Panc1 (cell line): Measurements from ENCODE around the gene CSNK2A2. TPM values are rescaled to one million over a fixed set of nuclear protein-coding genes. Genes with fewer than 3 reads are reported as not detected.

ENCODE experiments used
- ATAC-seq: fragments of 200-7000 bp; cut with Tn5 transposase; 2 replicates; pipeline ENCODE4 v1.9.1; 2020; ENCODE audit warnings: mild to moderate bottlenecking, moderate library complexity
- BruUV-seq: library from RNA; stranded (reverse); fragments of 400-500 nt; replicated peaks from 2 replicates; lab custom pipeline; 2021; lab: Mats Ljungman, UMichigan
- CTCF ChIA-PET: fragments of 300-600 bp; sonication (Branson Sonifier 250); formaldehyde crosslinking; loops from one replicate; lab custom pipeline; 2022; ENCODE audit warnings: antibody characterized with exemption; lab: Charles Lee
- POLR2A ChIA-PET: fragments of 300-600 bp; sonication (Branson Sonifier 250); formaldehyde crosslinking; loops from one replicate; lab custom pipeline; 2022; ENCODE audit warnings: antibody characterized with exemption; lab: Charles Lee
- DNase-seq: peaks from one replicate; pipeline ENCODE4 v3.0.0-alpha.2; 2010; ENCODE audit warnings: low read depth, low spot score
- H3K27ac ChIP-seq: 2 replicates; pipeline ENCODE4 v1.5.1; 2011; ENCODE audit warnings: mild to moderate bottlenecking, low read length, inconsistent platforms
- H3K27me3 ChIP-seq: fragments of 200-500 bp; sonication (Bioruptor generic); 2 replicates; pipeline ENCODE4 v1.6.0; 2014; ENCODE audit warnings: low read length, inconsistent platforms; ENCODE audit not compliant: control insufficient read depth, insufficient read depth
- H3K36me3 ChIP-seq: fragments of 200-500 bp; sonication (Bioruptor generic); 2 replicates; pipeline ENCODE4 v1.5.1; 2014; ENCODE audit warnings: inconsistent platforms, mild to moderate bottlenecking, low read length, moderate library complexity; ENCODE audit not compliant: control insufficient read depth, insufficient read depth
- H3K4me1 ChIP-seq: 2 replicates; pipeline ENCODE4 v1.5.1; 2011; ENCODE audit warnings: inconsistent platforms, mild to moderate bottlenecking, low read length, moderate library complexity; ENCODE audit not compliant: control insufficient read depth, insufficient read depth
- H3K4me3 ChIP-seq, 2 experiments: 2 replicates each; pipeline ENCODE4 v1.5.1; 2011 to 2012; ENCODE audit warnings: low read depth in 2 of 2, low read length in 2 of 2, mild to moderate bottlenecking in 2 of 2, inconsistent platforms in 1 of 2, moderate library complexity in 1 of 2
- H3K9me3 ChIP-seq: fragments of 200-500 bp; sonication (Bioruptor generic); 2 replicates; pipeline ENCODE4 v1.5.1; 2014; ENCODE audit warnings: low read depth, mild to moderate bottlenecking, inconsistent platforms, low read length, moderate library complexity; ENCODE audit not compliant: control insufficient read depth, insufficient read depth
- POLR2AphosphoS5 ChIP-seq: IDR thresholded peaks from 2 replicates; pipeline ENCODE4 v1.6.1; 2012; ENCODE audit warnings: mild to moderate bottlenecking, low read depth, low read length, moderate library complexity
- SIN3A ChIP-seq: IDR thresholded peaks from 2 replicates; pipeline ENCODE4 v1.6.1; 2012; ENCODE audit warnings: low read depth, mild to moderate bottlenecking, low read length, moderate library complexity, borderline replicate concordance; ENCODE audit not compliant: insufficient read depth
- TCF7L2 ChIP-seq: IDR thresholded peaks from 2 replicates; pipeline ENCODE4 v1.6.1; 2011; ENCODE audit warnings: mild to moderate bottlenecking, low read depth, low read length, inconsistent platforms
- in situ Hi-C: cut with HindIII; loops from 2 replicates; pipeline ENCODE4 v1.10.0; 2016; ENCODE audit warnings: low sequenced_read_pairs, low pct_unique_long_range_greater_than_20kb
- intact Hi-C: fragments of 100-400 bp; cut with micrococcal nuclease; formaldehyde crosslinking; loops from one replicate; pipeline ENCODE4 v1.10.0; 2022; ENCODE audit not compliant: unreplicated experiment
- total RNA-seq: library from RNA; stranded (reverse); gene quantifications from one replicate; pipeline ENCODE4 v1.2.1, GENCODE V29; 2021; ENCODE audit not compliant: unreplicated experiment
- TF ChIP-seq, protein P1 (sequence below): fragments of 450-650 bp; IDR thresholded peaks from 2 replicates; pipeline ENCODE4 v1.5.1; 2017; ENCODE audit warnings: mild to moderate bottlenecking
- TF ChIP-seq, protein P2 (sequence below), 2 experiments: IDR thresholded peaks; 2 replicates each; pipeline ENCODE4 v1.6.1; 2011 to 2012; ENCODE audit warnings: low read depth in 2 of 2, control low read depth in 1 of 2, low read length in 1 of 2, mild to moderate bottlenecking in 1 of 2, moderate library complexity in 1 of 2; ENCODE audit not compliant: insufficient read depth in 1 of 2

The CSNK2A2 gene
- total RNA-seq, 1 experiment from 2014 or later = 60.9 TPM

DNA sequence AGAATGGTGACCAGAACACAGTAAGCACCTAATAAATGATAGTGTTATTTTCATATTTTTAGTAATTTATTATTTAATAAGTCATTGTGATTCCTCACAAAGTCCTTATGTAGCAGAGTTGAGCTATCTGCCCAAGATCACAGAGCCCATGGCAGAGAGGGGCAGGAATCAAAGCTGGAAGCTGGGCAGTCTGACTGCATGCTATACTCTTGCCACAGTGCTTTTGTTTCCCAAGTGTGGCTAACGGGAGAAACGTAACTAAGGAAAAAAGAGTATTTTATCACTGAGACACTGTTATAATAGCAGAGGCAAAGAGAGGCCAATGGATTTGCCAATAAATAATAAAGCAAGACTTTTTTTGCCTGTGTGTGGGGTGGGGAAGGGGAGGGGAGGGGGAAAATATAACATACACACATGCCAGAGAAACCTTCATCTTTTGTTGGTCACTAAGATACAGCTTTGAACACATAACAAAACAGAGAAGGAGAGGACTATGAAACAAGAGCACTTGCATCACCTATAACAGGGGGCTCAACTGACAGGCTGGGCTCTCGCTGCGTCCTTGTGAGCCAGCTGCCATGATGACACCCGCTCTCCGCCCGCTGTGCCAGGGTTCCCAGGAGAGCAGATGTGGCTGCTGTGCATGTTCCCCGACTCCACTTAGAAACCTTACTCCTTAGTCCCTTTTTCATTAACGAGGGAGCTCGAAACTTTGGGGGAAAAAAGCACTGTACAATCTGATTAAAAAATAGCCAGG is 10.1 kb downstream of the CSNK2A2 start:
- Histone ChIP-seq H3K9me3 (no peaks in the 10 kb centered on the region), H3K4me3 (no peak overlapping the region), H3K4me1 (no peaks in the 10 kb centered on the region), H3K27me3 (no peaks in the 10 kb centered on the region), H3K27ac (no peak overlapping the region), H3K36me3 (peaks cover 30% of the 10 kb centered on the region)
- CTCF ChIA-PET = no interaction called here
- no peak for ATAC-seq
- no peak for DNase-seq
- intact Hi-C loops (no loop called here), in situ Hi-C loops (no loop called here)
- BruUV-seq = no TSS peak
- TF ChIP-seq SIN3A = no peak
- no peak for TF ChIP-seq POLR2AphosphoS5
- TF ChIP-seq TCF7L2 = no peak
- POLR2A ChIA-PET = no interaction called here

DNA sequence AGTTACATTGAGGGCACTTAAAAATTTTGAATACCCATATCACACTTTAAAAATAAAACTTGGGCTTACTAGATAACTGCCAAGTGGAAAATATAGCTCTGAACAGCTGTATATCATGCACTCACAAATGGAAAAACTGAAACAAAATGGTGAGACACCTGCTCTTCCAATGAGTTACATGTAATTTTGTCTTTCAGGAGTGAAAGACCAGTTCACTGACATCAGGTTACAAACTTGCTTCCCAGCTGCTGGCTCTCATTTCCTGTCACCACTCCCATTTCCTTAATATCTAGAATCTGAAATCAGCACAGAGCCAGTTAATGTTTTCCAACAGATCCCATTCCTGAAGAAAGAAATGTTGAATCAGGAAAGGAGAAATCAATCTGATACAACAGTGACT is 10.8 kb downstream of the CSNK2A2 start:
- Histone ChIP-seq H3K4me1 (no peaks in the 10 kb centered on the region), H3K36me3 (peaks cover 24% of the 10 kb centered on the region), H3K27ac (no peak overlapping the region), H3K27me3 (no peaks in the 10 kb centered on the region), H3K4me3 (no peak overlapping the region), H3K9me3 (no peaks in the 10 kb centered on the region)
- no TSS peak for BruUV-seq
- POLR2A ChIA-PET = no interaction called here
- TF ChIP-seq, protein P1, sequence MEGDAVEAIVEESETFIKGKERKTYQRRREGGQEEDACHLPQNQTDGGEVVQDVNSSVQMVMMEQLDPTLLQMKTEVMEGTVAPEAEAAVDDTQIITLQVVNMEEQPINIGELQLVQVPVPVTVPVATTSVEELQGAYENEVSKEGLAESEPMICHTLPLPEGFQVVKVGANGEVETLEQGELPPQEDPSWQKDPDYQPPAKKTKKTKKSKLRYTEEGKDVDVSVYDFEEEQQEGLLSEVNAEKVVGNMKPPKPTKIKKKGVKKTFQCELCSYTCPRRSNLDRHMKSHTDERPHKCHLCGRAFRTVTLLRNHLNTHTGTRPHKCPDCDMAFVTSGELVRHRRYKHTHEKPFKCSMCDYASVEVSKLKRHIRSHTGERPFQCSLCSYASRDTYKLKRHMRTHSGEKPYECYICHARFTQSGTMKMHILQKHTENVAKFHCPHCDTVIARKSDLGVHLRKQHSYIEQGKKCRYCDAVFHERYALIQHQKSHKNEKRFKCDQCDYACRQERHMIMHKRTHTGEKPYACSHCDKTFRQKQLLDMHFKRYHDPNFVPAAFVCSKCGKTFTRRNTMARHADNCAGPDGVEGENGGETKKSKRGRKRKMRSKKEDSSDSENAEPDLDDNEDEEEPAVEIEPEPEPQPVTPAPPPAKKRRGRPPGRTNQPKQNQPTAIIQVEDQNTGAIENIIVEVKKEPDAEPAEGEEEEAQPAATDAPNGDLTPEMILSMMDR = no peak
- TF ChIP-seq SIN3A (no peak), POLR2AphosphoS5 (no peak), TCF7L2 (no peak)
- TF ChIP-seq, protein P2, sequence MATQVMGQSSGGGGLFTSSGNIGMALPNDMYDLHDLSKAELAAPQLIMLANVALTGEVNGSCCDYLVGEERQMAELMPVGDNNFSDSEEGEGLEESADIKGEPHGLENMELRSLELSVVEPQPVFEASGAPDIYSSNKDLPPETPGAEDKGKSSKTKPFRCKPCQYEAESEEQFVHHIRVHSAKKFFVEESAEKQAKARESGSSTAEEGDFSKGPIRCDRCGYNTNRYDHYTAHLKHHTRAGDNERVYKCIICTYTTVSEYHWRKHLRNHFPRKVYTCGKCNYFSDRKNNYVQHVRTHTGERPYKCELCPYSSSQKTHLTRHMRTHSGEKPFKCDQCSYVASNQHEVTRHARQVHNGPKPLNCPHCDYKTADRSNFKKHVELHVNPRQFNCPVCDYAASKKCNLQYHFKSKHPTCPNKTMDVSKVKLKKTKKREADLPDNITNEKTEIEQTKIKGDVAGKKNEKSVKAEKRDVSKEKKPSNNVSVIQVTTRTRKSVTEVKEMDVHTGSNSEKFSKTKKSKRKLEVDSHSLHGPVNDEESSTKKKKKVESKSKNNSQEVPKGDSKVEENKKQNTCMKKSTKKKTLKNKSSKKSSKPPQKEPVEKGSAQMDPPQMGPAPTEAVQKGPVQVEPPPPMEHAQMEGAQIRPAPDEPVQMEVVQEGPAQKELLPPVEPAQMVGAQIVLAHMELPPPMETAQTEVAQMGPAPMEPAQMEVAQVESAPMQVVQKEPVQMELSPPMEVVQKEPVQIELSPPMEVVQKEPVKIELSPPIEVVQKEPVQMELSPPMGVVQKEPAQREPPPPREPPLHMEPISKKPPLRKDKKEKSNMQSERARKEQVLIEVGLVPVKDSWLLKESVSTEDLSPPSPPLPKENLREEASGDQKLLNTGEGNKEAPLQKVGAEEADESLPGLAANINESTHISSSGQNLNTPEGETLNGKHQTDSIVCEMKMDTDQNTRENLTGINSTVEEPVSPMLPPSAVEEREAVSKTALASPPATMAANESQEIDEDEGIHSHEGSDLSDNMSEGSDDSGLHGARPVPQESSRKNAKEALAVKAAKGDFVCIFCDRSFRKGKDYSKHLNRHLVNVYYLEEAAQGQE (IDR thresholded peaks at IDR 0.05; ENCODE audit: insufficient read depth in 1 of 2, low read depth in 2 of 2, low read length in 1 of 2) = no peak
- CTCF ChIA-PET = no interaction called here
- in situ Hi-C loops = no loop called here
- intact Hi-C loops = no loop called here
- DNase-seq (no peak), ATAC-seq (no peak)
